Common myeloid progenitor, CD34-positive (primary cell): ENCODE data around the gene GALE.
A peak's percentile ranks its signal among the peaks of the same experiment; 100 is the strongest.
"Not testable (repeated sequence)": the region's sequence is repeated elsewhere in the genome, so short reads cannot be mapped to it uniquely, and the experiment has no call there.

ENCODE experiments used
- CTCF ChIA-PET: fragments of 350-600 bp; sonication (Branson Sonifier 250); formaldehyde crosslinking; loops from one replicate; lab custom pipeline; 2021; ENCODE audit warnings: antibody characterized with exemption; lab: Charles Lee
- POLR2A ChIA-PET: fragments of 350-600 bp; sonication (Branson Sonifier 250); formaldehyde crosslinking; loops from one replicate; lab custom pipeline; 2021; ENCODE audit warnings: antibody characterized with exemption; lab: Charles Lee
- DNase-seq, 3 donors: peaks; one replicate each; pipeline versions ENCODE4 v3.0.0 to v3.0.0-alpha.2; 2013
- H3K27ac ChIP-seq, 2 experiments: 1 replicate in 1 of 2; 2 replicates in 1 of 2; pipeline ENCODE4 v1.7.0; 2013; ENCODE audit warnings: inconsistent platforms in 2 of 2, low read length in 2 of 2, mild to moderate bottlenecking in 2 of 2, low read depth in 1 of 2, moderate library complexity in 1 of 2; ENCODE audit not compliant: severe bottlenecking in 2 of 2, insufficient read depth in 1 of 2, poor library complexity in 1 of 2
- H3K27me3 ChIP-seq, 5 experiments: replicated peaks in 2 of 5; 1 replicate in 3 of 5; 2 replicates in 2 of 5; pipeline versions ENCODE4 v1.6.1 to v1.7.0; 2013; ENCODE audit warnings: low read length in 4 of 5, mild to moderate bottlenecking in 2 of 5, moderate library complexity in 2 of 5, inconsistent platforms in 1 of 5; ENCODE audit not compliant: insufficient read depth in 5 of 5, control insufficient read depth in 4 of 5
- H3K36me3 ChIP-seq, 4 experiments: 1 replicate in 2 of 4; 2 replicates in 2 of 4; pipeline versions ENCODE4 v1.6.1 to v1.7.0; 2013; ENCODE audit warnings: low read length in 3 of 4, control low read depth in 1 of 4, mild to moderate bottlenecking in 1 of 4; ENCODE audit not compliant: control insufficient read depth in 4 of 4, insufficient read depth in 4 of 4
- H3K4me1 ChIP-seq, 4 experiments: 1 replicate in 3 of 4; 2 replicates in 1 of 4; pipeline versions ENCODE4 v1.6.1 to v1.7.1; 2013; ENCODE audit warnings: low read length in 3 of 4, mild to moderate bottlenecking in 3 of 4, control low read depth in 1 of 4, inconsistent platforms in 1 of 4, moderate library complexity in 1 of 4; ENCODE audit not compliant: control insufficient read depth in 4 of 4, insufficient read depth in 4 of 4; ENCODE audit errors: control extremely low read depth in 1 of 4
- H3K4me3 ChIP-seq, 7 experiments: 1 replicate in 4 of 7; 2 replicates in 3 of 7; pipeline versions ENCODE4 v1.5.1 to v1.7.0; 2013; ENCODE audit warnings: mild to moderate bottlenecking in 7 of 7, low read length in 6 of 7, moderate library complexity in 6 of 7, inconsistent platforms in 2 of 7, low read depth in 2 of 7, control low read depth in 1 of 7; ENCODE audit not compliant: insufficient read depth in 4 of 7, control insufficient read depth in 1 of 7; ENCODE audit errors: extremely low read depth in 1 of 7
- H3K9me3 ChIP-seq, 5 experiments: 1 replicate in 4 of 5; 2 replicates in 1 of 5; pipeline versions ENCODE4 v1.6.1 to v1.7.1; 2013; ENCODE audit warnings: low read length in 4 of 5, mild to moderate bottlenecking in 2 of 5, inconsistent platforms in 1 of 5, low read depth in 1 of 5, moderate library complexity in 1 of 5; ENCODE audit not compliant: control insufficient read depth in 4 of 5, insufficient read depth in 2 of 5; ENCODE audit errors: control extremely low read depth in 1 of 5
- WGBS: methylation state at CpG from one replicate; pipeline ENCODE4 v1.1.5; 2013; ENCODE audit not compliant: insufficient coverage; 5-methylcytosine and 5-hydroxymethylcytosine counted together

Gene GALE

GRCh38 chr1:23788695-23789094 lies 11.9 kb downstream of the GALE start:
- H3K9me3 ChIP-seq: no peaks in the 10 kb centered on the region
- peaks cover 10 to 50% (median 31%) of the 10 kb centered on the region in 4 experiments for H3K36me3 ChIP-seq
- ChIA-PET POLR2A (no interaction called here), CTCF (interaction anchor here (1.1 to 1.8 kb wide), 6 partner anchors 9 to 37 kb away, joined by 3 to 7 read pairs (median 4); no protein-coding TSS in a partner anchor)
- H3K4me3 ChIP-seq: no peak overlapping the region
- H3K4me1 ChIP-seq: peaks cover 4 to 35% (median 32%) of the 10 kb centered on the region in 4 experiments
- WGBS: no CpG with 5 or more reads among the region's 3 CpGs
- no peak overlapping the region for H3K27ac ChIP-seq
- DNase-seq: no peak
- H3K27me3 ChIP-seq: no peaks in the 10 kb centered on the region

GRCh38 chr1:23787701-23788100 lies 12.9 kb downstream of the GALE start:
- DNase-seq: no peak
- H3K4me3 ChIP-seq: no peak overlapping the region
- H3K36me3 ChIP-seq: peaks cover 12 to 43% (median 29%) of the 10 kb centered on the region in 4 experiments
- H3K27ac ChIP-seq: no peak overlapping the region
- ChIA-PET CTCF (interaction anchor here (1.1 to 1.8 kb wide), 7 partner anchors 8 to 129 kb away, joined by 3 to 7 read pairs (median 4); no protein-coding TSS in a partner anchor), POLR2A (no interaction called here)
- WGBS: 96% methylated on average over 3 of the region's 3 CpGs
- peaks cover 4 to 25% (median 22%) of the 10 kb centered on the region in 4 experiments for H3K4me1 ChIP-seq
- no peaks in the 10 kb centered on the region for H3K27me3 ChIP-seq
- H3K9me3 ChIP-seq: no peaks in the 10 kb centered on the region

GRCh38 chr1:23784846-23785245 lies 15.7 kb downstream of the GALE start:
- ChIA-PET POLR2A (no interaction called here), CTCF (no interaction called here)
- WGBS: 100% methylated on average over 3 of the region's 4 CpGs
- no peak overlapping the region for H3K4me3 ChIP-seq
- H3K9me3 ChIP-seq: no peaks in the 10 kb centered on the region
- no peaks in the 10 kb centered on the region for H3K27me3 ChIP-seq
- H3K36me3 ChIP-seq: peaks cover 12 to 56% (median 36%) of the 10 kb centered on the region in 4 experiments
- peaks cover 0 to 6% (median 0%) of the 10 kb centered on the region in 4 experiments for H3K4me1 ChIP-seq
- no peak overlapping the region for H3K27ac ChIP-seq
- DNase-seq: no peak

- Histone ChIP-seq H3K36me3 (peaks cover 12 to 53% (median 35%) of the 10 kb centered on the region in 4 experiments), H3K4me1 (peaks cover 7 to 16% (median 10%) of the 10 kb centered on the region in 4 experiments)
- CTCF ChIA-PET: interaction anchor here (1.0 to 1.2 kb wide), 2 partner anchors 11 to 12 kb away, joined by 3 read pairs; no protein-coding TSS in a partner anchor
- H3K27ac ChIP-seq, POLR2A ChIA-PET, H3K4me3 ChIP-seq, DNase-seq, H3K27me3 ChIP-seq, H3K9me3 ChIP-seq: not testable (repeated sequence)
- 100% methylated on average over 3 of the region's 11 CpGs for WGBS
Measured at GRCh38 chr1:23783141-23783540, 17.4 kb downstream of the GALE start.

- Histone ChIP-seq H3K4me1 (peaks cover 10 to 31% (median 19%) of the 10 kb centered on the region in 4 experiments), H3K4me3 (peak overlapping the region in 2 of 7 experiments; percentile 88 to 95), H3K36me3 (peaks cover 2 to 26% (median 14%) of the 10 kb centered on the region in 4 experiments), H3K9me3 (no peaks in the 10 kb centered on the region), H3K27ac (peak overlapping the region in 1 of 2 experiments; percentile 95), H3K27me3 (no peaks in the 10 kb centered on the region)
- ChIA-PET CTCF (interaction anchor here (0.9 to 2.3 kb wide), 7 partner anchors 8 to 248 kb away, joined by 3 to 9 read pairs (median 5); partner anchors contain the start of gene LYPLA2), POLR2A (no interaction called here)
- DNase-seq: no peak
- 100% methylated on average over 1 of the region's 3 CpGs for whole genome bisulfite sequencing
Measured at GRCh38 chr1:23779826-23780371, 20.7 kb downstream of the GALE start.

- ChIA-PET POLR2A (interaction anchor here (0.5 to 1.4 kb wide), 9 partner anchors 8 to 282 kb away, joined by 3 to 6 read pairs (median 3); partner anchors contain the start of gene LYPLA2), CTCF (interaction anchor here (0.5 to 4.7 kb wide), 10 partner anchors 8 to 91 kb away, joined by 3 to 28 read pairs (median 4); partner anchors contain the start of gene GALE)
- peaks cover 10 to 31% (median 19%) of the 10 kb centered on the region in 4 experiments for H3K4me1 ChIP-seq
- no peaks in the 10 kb centered on the region for H3K27me3 ChIP-seq
- under 1% methylated on average over 66 of the region's 91 CpGs for WGBS
- H3K27ac ChIP-seq: peak within 1 kb of the TSS; percentile 89 to 95
- H3K9me3 ChIP-seq: no peaks in the 10 kb centered on the region
- H3K36me3 ChIP-seq: peaks cover 0 to 14% (median 7%) of the 10 kb centered on the region in 4 experiments
- H3K4me3 ChIP-seq: peak within 1 kb of the TSS; percentile 81 to 95 (median 90)
- DNase-seq: peak; percentile 90 to 94 (median 91)
Measured at GRCh38 chr1:23777979-23778814, 22.4 kb downstream of the GALE start, which contains the start of gene PITHD1. Gene PITHD1, plus strand, starts transcription at chr1:23778418. Its CDS starts 98 bp downstream, at chr1:23778516.
